ENCODE results near the gene NLRP1. TPM values are rescaled to one million over a fixed set of nuclear protein-coding genes. Genes with fewer than 3 reads are reported as not detected.

Gene NLRP1
- total RNA-seq, 4 donors from 2014 or later: 15.4 to 19.5 (median 18.0) TPM

GRCh38 chr17:5585836-5586521, 1.7 kb upstream of the NLRP1 start:
- no peak for DNase-seq (ENCODE audit: extremely low spot score)
- H3K4me1 ChIP-seq: peaks cover 28 to 40% (median 32%) of the 10 kb centered on the region in 4 donors
- WGBS: 28% methylated on average over 11 of the region's 11 CpGs
- H3K36me3 ChIP-seq: peaks cover 0 to 9% (median 0%) of the 10 kb centered on the region in 4 donors
- H3K27me3 ChIP-seq: peaks cover 0 to 6% (median 0%) of the 10 kb centered on the region in 4 donors
- H3K9me3 ChIP-seq: no peaks in the 10 kb centered on the region
- peak overlapping the region in 3 of 4 donors; percentile 70 to 78 (median 73) for H3K27ac ChIP-seq (replicated peaks in 1 of 4)
- H3K4me3 ChIP-seq: no peak overlapping the region
- intact Hi-C loops (cut with DNase I): no loop called here
- TF ChIP-seq CTCF (IDR thresholded peaks at IDR 0.05): no peak
- TF ChIP-seq EP300 (IDR thresholded peaks at IDR 0.05): no peak
- TF ChIP-seq POLR2AphosphoS5 (IDR thresholded peaks at IDR 0.05): no peak
- TF ChIP-seq POLR2A (IDR thresholded peaks at IDR 0.05; ENCODE audit: low read depth): no peak

- no peak for DNase-seq (ENCODE audit: extremely low spot score)
- peaks cover 0 to 14% (median 0%) of the 10 kb centered on the region in 4 donors for H3K36me3 ChIP-seq
- 91% methylated on average over 11 of the region's 11 CpGs for WGBS
- intact Hi-C loops (cut with DNase I): no loop called here
- H3K9me3 ChIP-seq: no peaks in the 10 kb centered on the region
- TF ChIP-seq POLR2A (IDR thresholded peaks at IDR 0.05; ENCODE audit: low read depth): no peak
- TF ChIP-seq POLR2AphosphoS5 (IDR thresholded peaks at IDR 0.05): no peak
- TF ChIP-seq CTCF (IDR thresholded peaks at IDR 0.05): no peak
- no peak for TF ChIP-seq EP300 (IDR thresholded peaks at IDR 0.05)
- H3K4me1 ChIP-seq: peaks cover 28 to 40% (median 32%) of the 10 kb centered on the region in 4 donors
- H3K4me3 ChIP-seq: no peak overlapping the region
- H3K27me3 ChIP-seq: peaks cover 0 to 6% (median 0%) of the 10 kb centered on the region in 4 donors
- peak overlapping the region; percentile 70 to 78 (median 74) for H3K27ac ChIP-seq (replicated peaks in 1 of 4)
Observed at GRCh38 chr17:5585287-5585794, 1.0 kb upstream of the NLRP1 start.

GRCh38 chr17:5583426-5584382, 605 bp downstream of the NLRP1 start:
- Histone ChIP-seq H3K27me3 (peaks cover 0 to 6% (median 0%) of the 10 kb centered on the region in 4 donors), H3K9me3 (no peaks in the 10 kb centered on the region), H3K27ac (replicated peaks in 1 of 4) (peak overlapping the region; percentile 70 to 78 (median 74)), H3K4me3 (peak overlapping the region; percentile 48 to 56 (median 52)), H3K36me3 (peaks cover 0 to 25% (median 0%) of the 10 kb centered on the region in 4 donors), H3K4me1 (peaks cover 28 to 40% (median 32%) of the 10 kb centered on the region in 4 donors)
- DNase-seq (ENCODE audit: extremely low spot score): no peak
- no peak for TF ChIP-seq CTCF (IDR thresholded peaks at IDR 0.05)
- TF ChIP-seq EP300 (IDR thresholded peaks at IDR 0.05): no peak
- TF ChIP-seq POLR2AphosphoS5 (IDR thresholded peaks at IDR 0.05): no peak
- no peak for TF ChIP-seq POLR2A (IDR thresholded peaks at IDR 0.05; ENCODE audit: low read depth)
- 69% methylated on average over 20 of the region's 21 CpGs for WGBS
- intact Hi-C loops (cut with DNase I): no loop called here

GRCh38 chr17:5582209-5583185, 1.8 kb downstream of the NLRP1 start:
- peak; percentile 74 for DNase-seq (ENCODE audit: extremely low spot score)
- Histone ChIP-seq H3K4me1 (peaks cover 28 to 40% (median 32%) of the 10 kb centered on the region in 4 donors), H3K36me3 (peaks cover 0 to 25% (median 0%) of the 10 kb centered on the region in 4 donors), H3K27ac (replicated peaks in 1 of 4) (no peak overlapping the region), H3K9me3 (no peaks in the 10 kb centered on the region), H3K27me3 (peaks cover 0 to 6% (median 0%) of the 10 kb centered on the region in 4 donors), H3K4me3 (peak overlapping the region in 2 of 4 donors; percentile 54 to 56)
- 79% methylated on average over 11 of the region's 11 CpGs for WGBS
- intact Hi-C loops (cut with DNase I): no loop called here
- no peak for TF ChIP-seq POLR2AphosphoS5 (IDR thresholded peaks at IDR 0.05)
- TF ChIP-seq EP300 (IDR thresholded peaks at IDR 0.05): no peak
- TF ChIP-seq POLR2A (IDR thresholded peaks at IDR 0.05; ENCODE audit: low read depth): no peak
- no peak for TF ChIP-seq CTCF (IDR thresholded peaks at IDR 0.05)
